WERI-Rb-1 (cell line): ENCODE measurements around the gene PRPSAP2.

ENCODE experiments used
- DNase-seq: peaks from one replicate; pipeline ENCODE4 v3.0.0-alpha.2; 2020
- H3K27ac ChIP-seq: fragments of 250-450 bp; sonication (Bioruptor Pico); 2 replicates; pipeline ENCODE4 v1.5.1; 2020; ENCODE audit warnings: mild to moderate bottlenecking, moderate library complexity
- H3K27me3 ChIP-seq: fragments of 250-450 bp; sonication (Bioruptor Pico); 2 replicates; pipeline ENCODE4 v1.5.1; 2021; ENCODE audit warnings: mild to moderate bottlenecking, low read depth, moderate library complexity; ENCODE audit not compliant: insufficient read depth, severe bottlenecking
- H3K36me3 ChIP-seq: fragments of 250-450 bp; sonication (Bioruptor Pico); 2 replicates; pipeline ENCODE4 v1.5.1; 2020; ENCODE audit warnings: mild to moderate bottlenecking, moderate library complexity
- H3K4me3 ChIP-seq: 2 replicates; pipeline ENCODE4 v1.5.1; 2011; ENCODE audit warnings: low read depth, mild to moderate bottlenecking, control low read depth, low read length
- H3K9me3 ChIP-seq: fragments of 250-450 bp; sonication (Bioruptor Pico); 2 replicates; pipeline ENCODE4 v1.5.1; 2021; ENCODE audit warnings: mild to moderate bottlenecking, moderate library complexity; ENCODE audit not compliant: severe bottlenecking
- TF ChIP-seq, protein P1 (sequence below): IDR thresholded peaks from 2 replicates; pipeline ENCODE4 v1.5.1; 2011; ENCODE audit warnings: low read depth, mild to moderate bottlenecking, control low read depth, inconsistent platforms, low read length

Gene PRPSAP2

DNA sequence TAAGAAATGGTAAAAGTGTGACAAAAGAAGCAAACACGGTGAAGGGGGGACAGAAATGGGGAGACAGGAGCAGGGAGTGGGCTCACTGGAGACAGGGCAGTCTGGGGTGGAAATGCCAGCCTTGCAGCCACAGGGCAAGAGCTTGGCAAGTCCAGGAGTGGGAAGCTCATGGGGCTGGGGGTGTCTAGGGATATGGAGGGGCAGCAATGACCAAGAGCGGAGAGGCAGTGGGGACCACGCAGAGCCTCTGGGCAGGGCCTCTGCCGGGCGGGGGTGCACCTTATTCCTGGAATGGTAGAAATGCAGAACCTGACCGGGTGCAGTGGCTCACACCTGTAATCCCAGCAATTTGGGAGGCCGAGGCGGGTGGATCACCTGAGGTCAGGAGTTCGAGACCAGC is 106.6 kb downstream of the PRPSAP2 start:
- Histone ChIP-seq H3K27ac (no peak overlapping the region), H3K36me3 (no peaks in the 10 kb centered on the region), H3K27me3 (no peaks in the 10 kb centered on the region), H3K9me3 (no peaks in the 10 kb centered on the region), H3K4me3 (no peak overlapping the region)
- TF ChIP-seq, protein P1, sequence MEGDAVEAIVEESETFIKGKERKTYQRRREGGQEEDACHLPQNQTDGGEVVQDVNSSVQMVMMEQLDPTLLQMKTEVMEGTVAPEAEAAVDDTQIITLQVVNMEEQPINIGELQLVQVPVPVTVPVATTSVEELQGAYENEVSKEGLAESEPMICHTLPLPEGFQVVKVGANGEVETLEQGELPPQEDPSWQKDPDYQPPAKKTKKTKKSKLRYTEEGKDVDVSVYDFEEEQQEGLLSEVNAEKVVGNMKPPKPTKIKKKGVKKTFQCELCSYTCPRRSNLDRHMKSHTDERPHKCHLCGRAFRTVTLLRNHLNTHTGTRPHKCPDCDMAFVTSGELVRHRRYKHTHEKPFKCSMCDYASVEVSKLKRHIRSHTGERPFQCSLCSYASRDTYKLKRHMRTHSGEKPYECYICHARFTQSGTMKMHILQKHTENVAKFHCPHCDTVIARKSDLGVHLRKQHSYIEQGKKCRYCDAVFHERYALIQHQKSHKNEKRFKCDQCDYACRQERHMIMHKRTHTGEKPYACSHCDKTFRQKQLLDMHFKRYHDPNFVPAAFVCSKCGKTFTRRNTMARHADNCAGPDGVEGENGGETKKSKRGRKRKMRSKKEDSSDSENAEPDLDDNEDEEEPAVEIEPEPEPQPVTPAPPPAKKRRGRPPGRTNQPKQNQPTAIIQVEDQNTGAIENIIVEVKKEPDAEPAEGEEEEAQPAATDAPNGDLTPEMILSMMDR, result no peak
- DNase-seq, result no peak

DNA sequence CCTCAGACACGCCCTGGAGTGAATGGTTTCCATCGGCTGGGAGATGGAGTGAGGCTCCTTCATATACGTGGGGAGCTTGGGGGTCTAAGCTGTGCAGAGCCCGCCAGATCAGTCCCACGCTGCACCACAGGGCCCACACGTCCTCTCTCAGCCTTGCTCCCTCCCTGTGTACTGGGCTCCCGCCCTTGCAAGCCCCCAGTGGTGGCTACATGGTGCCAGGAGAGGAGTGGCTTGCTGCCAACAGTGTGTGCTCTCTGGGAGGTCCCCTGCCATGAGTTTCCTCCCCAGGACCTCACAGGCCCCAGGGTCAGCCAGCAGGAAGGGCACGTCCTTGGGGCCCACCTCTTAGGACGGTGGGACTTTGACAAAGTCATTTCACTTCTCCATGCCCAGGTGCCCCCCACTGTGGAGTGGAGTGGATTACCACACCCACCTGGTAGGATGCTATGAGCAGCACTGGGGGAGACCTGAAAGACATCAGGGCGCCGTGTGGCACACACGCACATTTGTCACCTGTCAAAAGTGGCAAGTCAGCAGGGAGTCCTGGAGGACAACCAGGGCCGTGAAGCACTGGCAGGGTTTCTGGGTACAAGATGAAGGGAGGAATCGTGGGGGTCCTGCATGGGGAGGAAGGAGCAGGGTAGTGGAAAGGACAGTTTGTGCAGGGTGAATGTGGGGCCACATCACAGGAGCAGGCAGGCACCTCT is 107.8 kb downstream of the PRPSAP2 start:
- H3K4me3 ChIP-seq, result no peak overlapping the region
- H3K36me3 ChIP-seq, result no peaks in the 10 kb centered on the region
- no peaks in the 10 kb centered on the region for H3K9me3 ChIP-seq
- TF ChIP-seq, protein P1, result no peak
- H3K27ac ChIP-seq, result no peak overlapping the region
- no peak for DNase-seq
- no peaks in the 10 kb centered on the region for H3K27me3 ChIP-seq

DNA sequence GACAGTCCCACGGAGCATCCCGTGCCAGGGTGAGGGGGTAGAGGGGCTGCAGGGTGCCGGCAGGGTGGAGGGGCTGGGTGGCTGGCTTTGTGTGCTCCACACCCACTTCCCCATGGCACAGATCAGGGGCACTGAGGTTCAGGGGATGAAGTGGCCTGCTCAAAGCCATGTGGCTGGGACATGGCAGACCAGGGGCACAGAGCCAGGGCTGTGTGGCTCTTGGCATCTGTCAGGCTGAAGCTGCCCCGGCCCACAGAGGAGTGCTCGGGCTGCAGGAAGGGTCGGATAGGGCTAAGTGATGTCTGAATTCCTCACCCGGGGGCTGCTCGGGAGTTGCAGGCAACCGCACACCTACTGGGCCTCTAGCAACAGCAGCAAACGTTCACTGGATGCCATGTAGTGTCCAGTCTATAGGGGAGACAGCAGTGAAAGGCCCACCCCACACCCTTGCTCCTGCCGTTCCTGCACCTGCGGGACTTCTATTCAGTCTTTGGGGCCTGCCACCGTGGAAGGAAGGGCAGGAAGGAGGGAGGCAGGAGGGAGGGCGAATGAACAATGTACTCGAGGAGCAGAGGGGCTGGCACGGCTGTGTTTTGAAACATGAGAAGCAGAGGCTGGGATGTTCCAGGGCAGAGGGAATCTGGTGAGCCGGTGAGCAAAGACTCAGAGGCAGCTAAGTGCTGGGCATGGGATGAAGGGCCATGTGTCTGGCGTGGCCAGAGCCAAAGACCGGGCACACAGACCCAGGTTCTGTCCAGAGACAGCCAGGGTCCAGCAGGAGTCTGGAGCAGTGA is 109.1 kb downstream of the PRPSAP2 start:
- Histone ChIP-seq H3K36me3 (no peaks in the 10 kb centered on the region), H3K4me3 (no peak overlapping the region), H3K27ac (no peak overlapping the region), H3K27me3 (no peaks in the 10 kb centered on the region), H3K9me3 (no peaks in the 10 kb centered on the region)
- TF ChIP-seq, protein P1, result no peak
- DNase-seq, result no peak

- no peak overlapping the region for H3K4me3 ChIP-seq
- TF ChIP-seq, protein P1, result no peak
- no peaks in the 10 kb centered on the region for H3K27me3 ChIP-seq
- no peaks in the 10 kb centered on the region for H3K36me3 ChIP-seq
- no peak for DNase-seq
- H3K27ac ChIP-seq, result no peak overlapping the region
- no peaks in the 10 kb centered on the region for H3K9me3 ChIP-seq
Observed at GRCh38 chr17:18967916-18968315, 110.0 kb downstream of the PRPSAP2 start.

- TF ChIP-seq, protein P1, result no peak
- no peaks in the 10 kb centered on the region for H3K27me3 ChIP-seq
- H3K9me3 ChIP-seq, result no peaks in the 10 kb centered on the region
- H3K4me3 ChIP-seq, result no peak overlapping the region
- no peaks in the 10 kb centered on the region for H3K36me3 ChIP-seq
- no peak for DNase-seq
- no peak overlapping the region for H3K27ac ChIP-seq
Observed at GRCh38 chr17:18968345-18968744, 110.4 kb downstream of the PRPSAP2 start.
